ENCODE results near the gene SV2A.

- TF ChIP-seq POLR2A (IDR thresholded peaks at IDR 0.05) (no peak), CTCF (IDR thresholded peaks at IDR 0.05) (no peak), POLR2AphosphoS5 (IDR thresholded peaks at IDR 0.05) (no peak)
These were observed 13.7 kb upstream of the SV2A start for GRCh38 chr1:149931212-149931790.
